OCI-LY3 (cell line): ENCODE measurements around the gene PITRM1.

Source experiments
- H2AFZ ChIP-seq: fragments of 200-600, 300-600 bp; shearing (Covaris generic); 2 replicates; pipeline ENCODE4 v1.6.0; 2014; ENCODE audit warnings: antibody characterized with exemption, low read depth, low read length
- H3K27ac ChIP-seq: fragments of 200-600, 300-600 bp; sonication (generic); 2 replicates; pipeline ENCODE4 v1.5.1; 2014; ENCODE audit warnings: mild to moderate bottlenecking, low read length, moderate library complexity, mixed read lengths
- H3K27me3 ChIP-seq: fragments of 200-600, 300-600 bp; sonication (generic); 2 replicates; pipeline ENCODE4 v1.6.1; 2014; ENCODE audit warnings: low read depth, low read length, mixed read lengths
- H3K36me3 ChIP-seq: fragments of 200-600, 300-600 bp; sonication (generic); replicated peaks from 2 replicates; pipeline ENCODE3; 2014; ENCODE audit warnings: low read depth, low read length, mixed read lengths
- H3K4me1 ChIP-seq: fragments of 300-600, 200-600 bp; sonication (generic); 2 replicates; pipeline ENCODE4 v1.6.1; 2014; ENCODE audit warnings: low read length, mixed read lengths
- H3K4me2 ChIP-seq: fragments of 200-600, 300-600 bp; sonication (generic); 2 replicates; pipeline ENCODE4 v1.6.1; 2014; ENCODE audit warnings: low read length, mixed read lengths
- H3K4me3 ChIP-seq: fragments of 300-600, 200-600 bp; sonication (generic); 2 replicates; pipeline ENCODE4 v1.5.1; 2014; ENCODE audit warnings: antibody characterized with exemption, mild to moderate bottlenecking, low read length, moderate library complexity
- H3K79me2 ChIP-seq: fragments of 300-600, 200-600 bp; shearing (Covaris generic); 2 replicates; pipeline ENCODE4 v1.6.1; 2014; ENCODE audit warnings: mild to moderate bottlenecking, low read length, mixed read lengths
- H3K9ac ChIP-seq: fragments of 300-600, 200-600 bp; shearing (Covaris generic); 2 replicates; pipeline ENCODE4 v1.6.0; 2014; ENCODE audit warnings: mild to moderate bottlenecking, low read length, moderate library complexity
- H3K9me3 ChIP-seq: fragments of 200-600, 300-600 bp; shearing (Covaris generic); 2 replicates; pipeline ENCODE4 v1.6.1; 2014; ENCODE audit warnings: low read length, mixed read lengths; ENCODE audit not compliant: insufficient read depth
- H4K20me1 ChIP-seq: fragments of 200-600, 300-600 bp; sonication (generic); 2 replicates; pipeline ENCODE4 v1.6.1; 2016; ENCODE audit warnings: low read length, mixed read lengths; ENCODE audit not compliant: insufficient read depth
- CTCF ChIP-seq: fragments of 200-600, 300-600 bp; sonication (generic); IDR thresholded peaks from 2 replicates; pipeline ENCODE4 v1.5.1; 2014; ENCODE audit warnings: antibody characterized with exemption, low read length, low read depth
- EZH2phosphoT487 ChIP-seq: fragments of 200-600 bp; shearing (Covaris generic); IDR thresholded peaks from 2 replicates; pipeline ENCODE4 v1.6.1; 2018; ENCODE audit warnings: antibody characterized with exemption, mixed run types, low read depth

PITRM1 gene

GRCh38 chr10:3186368-3186767 is 13.8 kb upstream of the PITRM1 start:
- Histone ChIP-seq H3K9me3 (no peaks in the 10 kb centered on the region), H3K4me2 (no peak overlapping the region)
- TF ChIP-seq CTCF (no peak), EZH2phosphoT487 (no peak)

GRCh38 chr10:3185386-3185785 is 12.8 kb upstream of the PITRM1 start:
- Histone ChIP-seq H3K9me3 (no peaks in the 10 kb centered on the region), H3K36me3 (no peaks in the 10 kb centered on the region), H3K4me2 (no peak overlapping the region), H4K20me1 (no peaks in the 10 kb centered on the region), H3K27ac (no peak overlapping the region), H3K4me1 (no peaks in the 10 kb centered on the region), H3K27me3 (peaks cover 16% of the 10 kb centered on the region), H3K9ac (no peak overlapping the region), H2AFZ (no peak overlapping the region), H3K4me3 (no peak overlapping the region), H3K79me2 (no peaks in the 10 kb centered on the region)
- no peak for TF ChIP-seq CTCF
- TF ChIP-seq EZH2phosphoT487, result no peak

More at GRCh38 chr10:3186368-3186767, 13.8 kb upstream of the PITRM1 start:
- H3K9ac ChIP-seq, result no peak overlapping the region
- H3K36me3 ChIP-seq, result no peaks in the 10 kb centered on the region
- H3K27ac ChIP-seq, result no peak overlapping the region
- no peaks in the 10 kb centered on the region for H3K79me2 ChIP-seq
- no peak overlapping the region for H2AFZ ChIP-seq
- no peak overlapping the region for H3K4me3 ChIP-seq
- no peaks in the 10 kb centered on the region for H4K20me1 ChIP-seq
- H3K4me1 ChIP-seq, result no peaks in the 10 kb centered on the region
- peaks cover 14% of the 10 kb centered on the region for H3K27me3 ChIP-seq

GRCh38 chr10:3180355-3181025 is 7.9 kb upstream of the PITRM1 start:
- Histone ChIP-seq H3K27me3 (peaks cover 38% of the 10 kb centered on the region), H3K79me2 (no peaks in the 10 kb centered on the region), H3K27ac (no peak overlapping the region), H3K36me3 (no peaks in the 10 kb centered on the region), H4K20me1 (no peaks in the 10 kb centered on the region), H3K4me1 (peaks cover 11% of the 10 kb centered on the region), H2AFZ (no peak overlapping the region), H3K4me3 (no peak overlapping the region), H3K9ac (no peak overlapping the region), H3K9me3 (no peaks in the 10 kb centered on the region), H3K4me2 (no peak overlapping the region)
- TF ChIP-seq CTCF, result no peak
- TF ChIP-seq EZH2phosphoT487, result no peak

- Histone ChIP-seq H3K27me3 (peaks cover 42% of the 10 kb centered on the region), H3K9me3 (no peaks in the 10 kb centered on the region), H3K36me3 (no peaks in the 10 kb centered on the region), H3K27ac (no peak overlapping the region), H3K4me2 (no peak overlapping the region), H3K79me2 (no peaks in the 10 kb centered on the region), H4K20me1 (no peaks in the 10 kb centered on the region), H2AFZ (no peak overlapping the region), H3K9ac (no peak overlapping the region), H3K4me1 (peaks cover 11% of the 10 kb centered on the region), H3K4me3 (no peak overlapping the region)
- no peak for TF ChIP-seq CTCF
- no peak for TF ChIP-seq EZH2phosphoT487
Observed at GRCh38 chr10:3179174-3179573, 6.6 kb upstream of the PITRM1 start.
